Measurements from ENCODE around the gene ZNF668. TPM values are rescaled to one million over a fixed set of nuclear protein-coding genes. Genes with fewer than 3 reads are reported as not detected.

Gene ZNF668
- total RNA-seq, 1 experiment from 2014 or later = 16.8 TPM

GRCh38 chr16:31090540-31090939 is 16.5 kb upstream of the ZNF668 start:
- CTCF ChIA-PET = no interaction called here
- no peak for ATAC-seq

DNA sequence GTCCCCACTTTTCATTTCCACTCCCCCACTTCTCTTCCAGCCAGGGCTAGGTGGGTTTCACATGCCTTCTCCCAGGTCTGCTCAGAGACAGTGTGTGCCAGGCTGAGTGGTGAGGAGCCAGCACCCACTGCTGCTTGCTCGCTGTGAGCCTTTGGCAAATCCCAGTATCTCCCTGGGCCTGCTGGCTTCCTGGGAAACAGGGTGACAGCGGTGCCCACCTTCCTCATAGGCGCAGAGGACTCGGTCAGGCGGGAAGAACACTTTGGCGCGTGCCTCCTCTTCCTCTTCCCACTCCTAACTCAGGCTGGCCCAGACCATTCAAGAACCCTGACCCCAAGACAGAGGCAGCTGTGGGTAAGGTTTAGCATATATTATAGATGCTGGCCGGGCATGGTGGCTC is 15.2 kb upstream of the ZNF668 start:
- H3K9ac ChIP-seq (ENCODE audit: low read length) = no peak overlapping the region
- no peaks in the 10 kb centered on the region for H3K9me3 ChIP-seq (ENCODE audit: control insufficient read depth in 1 of 2, insufficient read depth in 1 of 2, low read depth in 1 of 2, low read length in 2 of 2)
- H3K4me3 ChIP-seq (replicated peaks in 1 of 2; ENCODE audit: low read depth in 1 of 2, low read length in 2 of 2) = no peak overlapping the region
- no TSS peak for BruUV-seq (replicated peaks)
- CTCF ChIA-PET = no interaction called here
- H3K4me1 ChIP-seq (ENCODE audit: control insufficient read depth in 1 of 2, insufficient read depth in 2 of 2, low read length in 2 of 2) = peaks cover 5 to 12% of the 10 kb centered on the region in 2 experiments; a peak in 3 of 4 replicates
- RAD21 ChIA-PET (ENCODE audit: low non-redundant PET in 1 of 2, low total read pairs in 2 of 2, uncharacterized antibody in 2 of 2, unreplicated experiment in 2 of 2) = no interaction called here
- no peak for TF ChIP-seq ELF1 (IDR thresholded peaks at IDR 0.05; ENCODE audit: borderline replicate concordance, low read depth)
- TF ChIP-seq, protein P1, sequence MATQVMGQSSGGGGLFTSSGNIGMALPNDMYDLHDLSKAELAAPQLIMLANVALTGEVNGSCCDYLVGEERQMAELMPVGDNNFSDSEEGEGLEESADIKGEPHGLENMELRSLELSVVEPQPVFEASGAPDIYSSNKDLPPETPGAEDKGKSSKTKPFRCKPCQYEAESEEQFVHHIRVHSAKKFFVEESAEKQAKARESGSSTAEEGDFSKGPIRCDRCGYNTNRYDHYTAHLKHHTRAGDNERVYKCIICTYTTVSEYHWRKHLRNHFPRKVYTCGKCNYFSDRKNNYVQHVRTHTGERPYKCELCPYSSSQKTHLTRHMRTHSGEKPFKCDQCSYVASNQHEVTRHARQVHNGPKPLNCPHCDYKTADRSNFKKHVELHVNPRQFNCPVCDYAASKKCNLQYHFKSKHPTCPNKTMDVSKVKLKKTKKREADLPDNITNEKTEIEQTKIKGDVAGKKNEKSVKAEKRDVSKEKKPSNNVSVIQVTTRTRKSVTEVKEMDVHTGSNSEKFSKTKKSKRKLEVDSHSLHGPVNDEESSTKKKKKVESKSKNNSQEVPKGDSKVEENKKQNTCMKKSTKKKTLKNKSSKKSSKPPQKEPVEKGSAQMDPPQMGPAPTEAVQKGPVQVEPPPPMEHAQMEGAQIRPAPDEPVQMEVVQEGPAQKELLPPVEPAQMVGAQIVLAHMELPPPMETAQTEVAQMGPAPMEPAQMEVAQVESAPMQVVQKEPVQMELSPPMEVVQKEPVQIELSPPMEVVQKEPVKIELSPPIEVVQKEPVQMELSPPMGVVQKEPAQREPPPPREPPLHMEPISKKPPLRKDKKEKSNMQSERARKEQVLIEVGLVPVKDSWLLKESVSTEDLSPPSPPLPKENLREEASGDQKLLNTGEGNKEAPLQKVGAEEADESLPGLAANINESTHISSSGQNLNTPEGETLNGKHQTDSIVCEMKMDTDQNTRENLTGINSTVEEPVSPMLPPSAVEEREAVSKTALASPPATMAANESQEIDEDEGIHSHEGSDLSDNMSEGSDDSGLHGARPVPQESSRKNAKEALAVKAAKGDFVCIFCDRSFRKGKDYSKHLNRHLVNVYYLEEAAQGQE (IDR thresholded peaks at IDR 0.05; ENCODE audit: low read depth) = no peak
- no peak for TF ChIP-seq EGR1 (IDR thresholded peaks at IDR 0.05; ENCODE audit: low read depth)
- no peak for TF ChIP-seq RAD21 (IDR thresholded peaks at IDR 0.05; ENCODE audit: low read depth)
- no peak for TF ChIP-seq FOSL1 (IDR thresholded peaks at IDR 0.05; ENCODE audit: low read depth)
- no peak for TF ChIP-seq JUND (IDR thresholded peaks at IDR 0.05)
- no peak for TF ChIP-seq ZFX (IDR thresholded peaks at IDR 0.05)
- no peak for TF ChIP-seq SIN3A (IDR thresholded peaks at IDR 0.05; ENCODE audit: low read depth)
- no peak for TF ChIP-seq SP1 (IDR thresholded peaks at IDR 0.05; ENCODE audit: low read depth)
- TF ChIP-seq, protein P2, sequence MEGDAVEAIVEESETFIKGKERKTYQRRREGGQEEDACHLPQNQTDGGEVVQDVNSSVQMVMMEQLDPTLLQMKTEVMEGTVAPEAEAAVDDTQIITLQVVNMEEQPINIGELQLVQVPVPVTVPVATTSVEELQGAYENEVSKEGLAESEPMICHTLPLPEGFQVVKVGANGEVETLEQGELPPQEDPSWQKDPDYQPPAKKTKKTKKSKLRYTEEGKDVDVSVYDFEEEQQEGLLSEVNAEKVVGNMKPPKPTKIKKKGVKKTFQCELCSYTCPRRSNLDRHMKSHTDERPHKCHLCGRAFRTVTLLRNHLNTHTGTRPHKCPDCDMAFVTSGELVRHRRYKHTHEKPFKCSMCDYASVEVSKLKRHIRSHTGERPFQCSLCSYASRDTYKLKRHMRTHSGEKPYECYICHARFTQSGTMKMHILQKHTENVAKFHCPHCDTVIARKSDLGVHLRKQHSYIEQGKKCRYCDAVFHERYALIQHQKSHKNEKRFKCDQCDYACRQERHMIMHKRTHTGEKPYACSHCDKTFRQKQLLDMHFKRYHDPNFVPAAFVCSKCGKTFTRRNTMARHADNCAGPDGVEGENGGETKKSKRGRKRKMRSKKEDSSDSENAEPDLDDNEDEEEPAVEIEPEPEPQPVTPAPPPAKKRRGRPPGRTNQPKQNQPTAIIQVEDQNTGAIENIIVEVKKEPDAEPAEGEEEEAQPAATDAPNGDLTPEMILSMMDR (IDR thresholded peaks at IDR 0.05 in 2 of 3, conservative IDR thresholded peaks at IDR 0.05 in 1 of 3; ENCODE audit: borderline replicate concordance in 1 of 3, insufficient read depth in 1 of 3, low read depth in 2 of 3, low read length in 2 of 3) = no peak
- TF ChIP-seq ATF3 (IDR thresholded peaks at IDR 0.05) = no peak
- no peak for TF ChIP-seq YY1 (IDR thresholded peaks at IDR 0.05; ENCODE audit: extremely low read depth, insufficient replicate concordance, low read depth, low read length)
- H4K20me1 ChIP-seq (ENCODE audit: insufficient read depth) = no peaks in the 10 kb centered on the region
- H3K27ac ChIP-seq (ENCODE audit: low read depth, low read length) = no peak overlapping the region
- peaks cover 0 to 8% of the 10 kb centered on the region in 2 experiments; a peak in 3 of 4 replicates for H3K36me3 ChIP-seq (ENCODE audit: control insufficient read depth in 1 of 2, insufficient read depth in 2 of 2, low read length in 2 of 2)
- peaks cover 34% of the 10 kb centered on the region for H3K79me2 ChIP-seq (ENCODE audit: insufficient read depth, low read length)
- ATAC-seq (no peak), DNase-seq (ENCODE audit: low read depth, low spot score) (no peak)
- no peak overlapping the region for H3K4me2 ChIP-seq (ENCODE audit: low read length)
- POLR2A ChIA-PET = no interaction called here
- H3K27me3 ChIP-seq (ENCODE audit: insufficient read depth, low read length) = no peaks in the 10 kb centered on the region
- H2AFZ ChIP-seq (ENCODE audit: low read depth, low read length, poor library complexity, severe bottlenecking) = no peak overlapping the region
- intact Hi-C loops (cut with micrococcal nuclease) = no loop called here
- H3K9me2 ChIP-seq (ENCODE audit: insufficient read depth) = no peaks in the 10 kb centered on the region

More at GRCh38 chr16:31090540-31090939, 16.5 kb upstream of the ZNF668 start:
- intact Hi-C loops (cut with micrococcal nuclease) = loop anchor here (5.0 to 10.0 kb wide), 2 partner anchors 93 to 136 kb away; partner anchors contain the start of gene SETD1A
- Histone ChIP-seq H3K36me3 (ENCODE audit: control insufficient read depth in 1 of 2, insufficient read depth in 2 of 2, low read length in 2 of 2) (peaks cover 0 to 8% of the 10 kb centered on the region in 2 experiments; a peak in 3 of 4 replicates), H3K9ac (ENCODE audit: low read length) (no peak overlapping the region), H3K9me3 (ENCODE audit: control insufficient read depth in 1 of 2, insufficient read depth in 1 of 2, low read depth in 1 of 2, low read length in 2 of 2) (no peaks in the 10 kb centered on the region), H2AFZ (ENCODE audit: low read depth, low read length, poor library complexity, severe bottlenecking) (no peak overlapping the region), H3K27me3 (ENCODE audit: insufficient read depth, low read length) (no peaks in the 10 kb centered on the region), H3K4me1 (ENCODE audit: control insufficient read depth in 1 of 2, insufficient read depth in 2 of 2, low read length in 2 of 2) (peaks cover 9 to 19% of the 10 kb centered on the region in 2 experiments), H3K4me3 (replicated peaks in 1 of 2; ENCODE audit: low read depth in 1 of 2, low read length in 2 of 2) (no peak overlapping the region), H3K79me2 (ENCODE audit: insufficient read depth, low read length) (peaks cover 36% of the 10 kb centered on the region), H3K4me2 (ENCODE audit: low read length) (no peak overlapping the region), H4K20me1 (ENCODE audit: insufficient read depth) (no peaks in the 10 kb centered on the region), H3K9me2 (ENCODE audit: insufficient read depth) (no peaks in the 10 kb centered on the region), H3K27ac (ENCODE audit: low read depth, low read length) (no peak overlapping the region)
- DNase-seq (ENCODE audit: low read depth, low spot score) = no peak
- ChIA-PET RAD21 (ENCODE audit: low non-redundant PET in 1 of 2, low total read pairs in 2 of 2, uncharacterized antibody in 2 of 2, unreplicated experiment in 2 of 2) (no interaction called here), POLR2A (no interaction called here)
- no TSS peak for BruUV-seq (replicated peaks)
- TF ChIP-seq TCF7L2 (IDR thresholded peaks at IDR 0.05; ENCODE audit: borderline replicate concordance, extremely low read depth, insufficient read depth, insufficient read length) = no peak
- TF ChIP-seq ZFX (IDR thresholded peaks at IDR 0.05) = no peak
- no peak for TF ChIP-seq JUND (IDR thresholded peaks at IDR 0.05)
